ENCODE data around the gene TOR1AIP2. TPM values are rescaled to one million over a fixed set of nuclear protein-coding genes. Genes with fewer than 3 reads are reported as not detected.

Gene TOR1AIP2
- total RNA-seq, 1 donor = 179 TPM

- H3K4me3 ChIP-seq (ENCODE audit: low read depth, low read length) = no peak overlapping the region
- no peak for TF ChIP-seq CTCF (IDR thresholded peaks at IDR 0.05; ENCODE audit: insufficient read depth, low read depth, low read length)
- no peak for DNase-seq (ENCODE audit: low read depth)
Measured at GRCh38 chr1:179826626-179827280, 50.9 kb downstream of the TOR1AIP2 start.

- no peak for TF ChIP-seq CTCF (IDR thresholded peaks at IDR 0.05; ENCODE audit: insufficient read depth, low read depth, low read length)
- no peak for DNase-seq (ENCODE audit: low read depth)
- no peak overlapping the region for H3K4me3 ChIP-seq (ENCODE audit: low read depth, low read length)
Measured at GRCh38 chr1:179825798-179826460, 51.7 kb downstream of the TOR1AIP2 start.

GRCh38 chr1:179825206-179825605 lies 52.4 kb downstream of the TOR1AIP2 start:
- no peak for DNase-seq (ENCODE audit: low read depth)
- H3K4me3 ChIP-seq (ENCODE audit: low read depth, low read length) = no peak overlapping the region
- TF ChIP-seq CTCF (IDR thresholded peaks at IDR 0.05; ENCODE audit: insufficient read depth, low read depth, low read length) = no peak

- TF ChIP-seq CTCF (IDR thresholded peaks at IDR 0.05; ENCODE audit: insufficient read depth, low read depth, low read length) = no peak
- no peak overlapping the region for H3K4me3 ChIP-seq (ENCODE audit: low read depth, low read length)
- DNase-seq (ENCODE audit: low read depth) = no peak
Measured at GRCh38 chr1:179824265-179824664, 53.3 kb downstream of the TOR1AIP2 start.

- no peak for TF ChIP-seq CTCF (IDR thresholded peaks at IDR 0.05; ENCODE audit: insufficient read depth, low read depth, low read length)
- no peak for DNase-seq (ENCODE audit: low read depth)
- H3K4me3 ChIP-seq (ENCODE audit: low read depth, low read length) = no peak overlapping the region
Measured at GRCh38 chr1:179823693-179824092, 53.9 kb downstream of the TOR1AIP2 start.

- DNase-seq (ENCODE audit: low read depth) = no peak
- H3K4me3 ChIP-seq (ENCODE audit: low read depth, low read length) = no peak overlapping the region
- no peak for TF ChIP-seq CTCF (IDR thresholded peaks at IDR 0.05; ENCODE audit: insufficient read depth, low read depth, low read length)
Measured at GRCh38 chr1:179822065-179822464, 55.5 kb downstream of the TOR1AIP2 start.

Measured in fibroblast of villous mesenchyme (primary cell).